Gastroesophageal sphincter (tissue), 3 donors: ENCODE data around the gene FUBP1.

ENCODE experiments used
- CTCF ChIP-seq, 4 experiments: fragments of 200-600 bp in 2 of 4; fragments of 450-650 bp in 2 of 4; sonication (generic) in 1 of 4; IDR thresholded peaks; one replicate each; pipeline ENCODE4 v1.5.1; 2017 to 2019; ENCODE audit warnings: antibody characterized with exemption in 4 of 4, mild to moderate bottlenecking in 2 of 4, moderate library complexity in 2 of 4
- EP300 ChIP-seq: sonication (generic); formaldehyde crosslinking; IDR thresholded peaks from one replicate; pipeline ENCODE4 v1.6.1; 2017; ENCODE audit warnings: antibody characterized with exemption, mild to moderate bottlenecking
- POLR2A ChIP-seq, 2 donors: fragments of 450-650 bp; IDR thresholded peaks; one replicate each; pipeline ENCODE4 v1.6.1; 2017; ENCODE audit warnings: antibody characterized with exemption in 2 of 2, mild to moderate bottlenecking in 2 of 2, moderate library complexity in 1 of 2
- POLR2AphosphoS5 ChIP-seq: sonication (generic); formaldehyde crosslinking; IDR thresholded peaks from one replicate; pipeline ENCODE4 v1.6.1; 2017; ENCODE audit warnings: antibody characterized with exemption

DNA sequence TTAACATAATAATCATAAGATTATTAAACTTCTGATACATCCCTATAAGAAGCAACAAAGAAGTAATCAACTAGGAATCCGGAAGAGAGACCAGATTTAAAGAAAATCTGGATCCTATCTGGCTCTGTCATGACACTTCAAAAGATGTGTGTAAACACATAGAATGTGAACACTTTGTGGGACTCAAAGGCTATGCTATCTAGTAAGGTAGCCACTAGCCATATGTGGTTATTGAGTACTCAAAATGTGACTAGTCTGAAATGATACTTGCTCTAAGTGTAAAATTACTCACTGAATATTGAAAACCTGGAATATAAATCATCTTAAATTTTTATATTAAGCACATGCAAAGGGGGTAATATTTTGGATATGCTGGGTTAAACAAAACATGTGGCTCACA is 8.7 kb downstream of the FUBP1 start:
- TF ChIP-seq CTCF (IDR thresholded peaks at IDR 0.05) (no peak), POLR2AphosphoS5 (no peak), EP300 (no peak), POLR2A (IDR thresholded peaks at IDR 0.05) (no peak)
